ENCODE results near the gene REELD1.

The REELD1 gene

GRCh38 chr4:146238107-146238506, 23.8 kb downstream of the REELD1 start:
- no peak overlapping the region for H3K27ac ChIP-seq (ENCODE audit: low read depth, low read length)
- H3K4me2 ChIP-seq (ENCODE audit: low read length), result no peak overlapping the region
- peaks cover 0 to 3% of the 10 kb centered on the region in 2 experiments for H3K4me1 ChIP-seq (ENCODE audit: control insufficient read depth in 1 of 2, insufficient read depth in 2 of 2, low read length in 2 of 2)
- no peak overlapping the region for H3K9ac ChIP-seq (ENCODE audit: low read length)
- H3K79me1 ChIP-seq (ENCODE audit: low read length), result no peaks in the 10 kb centered on the region
- H2BK12ac ChIP-seq (ENCODE audit: low read length), result no peak overlapping the region
- H2AK5ac ChIP-seq (ENCODE audit: low read length), result no peak overlapping the region
- WGBS (ENCODE audit: extremely low coverage, insufficient coverage, insufficient read length), result no CpG with 5 or more reads among the region's 3 CpGs
- no peaks in the 10 kb centered on the region for H3K27me3 ChIP-seq (ENCODE audit: insufficient read depth, low read length)
- no peaks in the 10 kb centered on the region for H3K9me3 ChIP-seq (ENCODE audit: insufficient read depth, low read depth, low read length)
- no peak overlapping the region for H2BK120ac ChIP-seq (ENCODE audit: insufficient read depth, low read length, poor library complexity)
- H2AFZ ChIP-seq (ENCODE audit: insufficient read depth, low read length, poor library complexity), result no peak overlapping the region
- H3K14ac ChIP-seq (ENCODE audit: low read length), result no peak overlapping the region
- no peak for DNase-seq
- no peak overlapping the region for H4K91ac ChIP-seq (ENCODE audit: low read depth, low read length)
- H3K23ac ChIP-seq (ENCODE audit: low read length), result no peak overlapping the region
- no peak overlapping the region for H3K4ac ChIP-seq (ENCODE audit: low read depth, low read length)
- no peak overlapping the region for H4K8ac ChIP-seq (ENCODE audit: low read depth, low read length)
- no peaks in the 10 kb centered on the region for H3K36me3 ChIP-seq (ENCODE audit: control insufficient read depth in 1 of 2, insufficient read depth in 2 of 2, low read length in 2 of 2)
- H3K18ac ChIP-seq (ENCODE audit: low read length), result no peak overlapping the region
- H2BK5ac ChIP-seq (ENCODE audit: low read depth, low read length, poor library complexity), result no peak overlapping the region
- H3K79me2 ChIP-seq (ENCODE audit: control insufficient read depth, insufficient read depth, low read length, poor library complexity), result no peaks in the 10 kb centered on the region
- no peak overlapping the region for H4K12ac ChIP-seq (ENCODE audit: low read depth, low read length)
- H3K4me3 ChIP-seq (ENCODE audit: low read depth, low read length), result no peak overlapping the region

DNA sequence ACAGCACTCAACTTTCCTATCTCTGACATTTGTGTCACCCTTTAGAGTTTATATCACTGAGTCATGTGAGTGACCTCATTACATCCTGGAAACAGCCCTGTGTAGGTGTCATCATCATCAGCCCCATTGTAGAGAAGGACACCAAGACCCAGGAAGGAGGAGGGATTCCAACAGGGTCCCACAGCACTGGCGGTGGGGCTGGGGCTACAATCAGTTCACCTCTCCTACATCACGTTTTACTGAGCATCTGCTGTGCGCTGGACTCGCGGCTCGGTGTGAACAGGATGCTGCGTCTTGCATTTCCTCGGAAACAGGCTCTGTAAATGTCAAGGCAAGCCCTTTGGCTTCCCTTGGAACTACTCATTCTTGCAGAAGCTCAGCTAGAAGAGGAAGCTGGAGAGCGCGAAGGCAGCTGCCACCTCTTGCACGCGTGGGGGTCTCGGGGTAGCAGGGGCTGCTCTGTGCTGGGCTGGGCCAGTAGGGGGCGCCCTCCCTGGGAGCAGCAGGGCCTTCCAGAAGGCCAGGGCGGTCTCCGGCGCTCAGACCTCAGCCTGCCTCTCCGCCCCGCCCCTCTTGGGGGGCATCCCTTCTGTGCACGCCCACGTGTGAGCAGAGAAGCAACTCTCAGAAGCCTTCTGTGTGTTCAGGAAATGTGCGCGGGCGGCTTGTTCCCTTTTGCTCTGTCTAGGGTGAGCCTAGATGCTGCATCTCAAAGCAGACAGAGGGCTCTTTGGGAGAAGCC, 29.0 kb downstream of the REELD1 start:
- Histone ChIP-seq H3K27ac (ENCODE audit: low read depth, low read length) (no peak overlapping the region), H3K4me1 (ENCODE audit: control insufficient read depth in 1 of 2, insufficient read depth in 2 of 2, low read length in 2 of 2) (peaks cover 2 to 3% of the 10 kb centered on the region in 2 experiments), H2AFZ (ENCODE audit: insufficient read depth, low read length, poor library complexity) (no peak overlapping the region), H3K18ac (ENCODE audit: low read length) (no peak overlapping the region), H2BK12ac (ENCODE audit: low read length) (no peak overlapping the region), H3K4me2 (ENCODE audit: low read length) (no peak overlapping the region), H3K9me3 (ENCODE audit: insufficient read depth, low read depth, low read length) (no peaks in the 10 kb centered on the region), H4K91ac (ENCODE audit: low read depth, low read length) (no peak overlapping the region), H3K27me3 (ENCODE audit: insufficient read depth, low read length) (no peaks in the 10 kb centered on the region), H3K4me3 (ENCODE audit: low read depth, low read length) (no peak overlapping the region), H3K4ac (ENCODE audit: low read depth, low read length) (no peak overlapping the region), H4K12ac (ENCODE audit: low read depth, low read length) (peak overlapping the region; percentile 21), H3K79me2 (ENCODE audit: control insufficient read depth, insufficient read depth, low read length, poor library complexity) (no peaks in the 10 kb centered on the region), H2AK5ac (ENCODE audit: low read length) (no peak overlapping the region), H2BK5ac (ENCODE audit: low read depth, low read length, poor library complexity) (no peak overlapping the region), H3K79me1 (ENCODE audit: low read length) (no peaks in the 10 kb centered on the region), H2BK120ac (ENCODE audit: insufficient read depth, low read length, poor library complexity) (no peak overlapping the region), H4K8ac (ENCODE audit: low read depth, low read length) (no peak overlapping the region), H3K9ac (ENCODE audit: low read length) (no peak overlapping the region), H3K14ac (ENCODE audit: low read length) (no peak overlapping the region), H3K36me3 (ENCODE audit: control insufficient read depth in 1 of 2, insufficient read depth in 2 of 2, low read length in 2 of 2) (no peaks in the 10 kb centered on the region), H3K23ac (ENCODE audit: low read length) (no peak overlapping the region)
- no CpG with 5 or more reads among the region's 24 CpGs for WGBS (ENCODE audit: extremely low coverage, insufficient coverage, insufficient read length)
- peak in 1 of 2 donors; percentile 43 for DNase-seq

- Histone ChIP-seq H4K12ac (ENCODE audit: low read depth, low read length) (peak overlapping the region; percentile 21), H3K23ac (ENCODE audit: low read length) (no peak overlapping the region), H3K4me1 (ENCODE audit: control insufficient read depth in 1 of 2, insufficient read depth in 2 of 2, low read length in 2 of 2) (peaks cover 2 to 3% of the 10 kb centered on the region in 2 experiments), H2BK120ac (ENCODE audit: insufficient read depth, low read length, poor library complexity) (no peak overlapping the region), H3K9me3 (ENCODE audit: insufficient read depth, low read depth, low read length) (no peaks in the 10 kb centered on the region), H3K4ac (ENCODE audit: low read depth, low read length) (no peak overlapping the region), H4K8ac (ENCODE audit: low read depth, low read length) (no peak overlapping the region), H2AK5ac (ENCODE audit: low read length) (no peak overlapping the region), H2BK12ac (ENCODE audit: low read length) (no peak overlapping the region), H3K14ac (ENCODE audit: low read length) (no peak overlapping the region), H3K9ac (ENCODE audit: low read length) (no peak overlapping the region), H3K4me3 (ENCODE audit: low read depth, low read length) (no peak overlapping the region), H3K27ac (ENCODE audit: low read depth, low read length) (no peak overlapping the region), H3K36me3 (ENCODE audit: control insufficient read depth in 1 of 2, insufficient read depth in 2 of 2, low read length in 2 of 2) (no peaks in the 10 kb centered on the region), H4K91ac (ENCODE audit: low read depth, low read length) (no peak overlapping the region), H3K18ac (ENCODE audit: low read length) (no peak overlapping the region), H3K4me2 (ENCODE audit: low read length) (no peak overlapping the region), H3K79me2 (ENCODE audit: control insufficient read depth, insufficient read depth, low read length, poor library complexity) (no peaks in the 10 kb centered on the region), H2BK5ac (ENCODE audit: low read depth, low read length, poor library complexity) (no peak overlapping the region), H2AFZ (ENCODE audit: insufficient read depth, low read length, poor library complexity) (no peak overlapping the region), H3K79me1 (ENCODE audit: low read length) (no peaks in the 10 kb centered on the region), H3K27me3 (ENCODE audit: insufficient read depth, low read length) (no peaks in the 10 kb centered on the region)
- no CpG with 5 or more reads among the region's 17 CpGs for WGBS (ENCODE audit: extremely low coverage, insufficient coverage, insufficient read length)
- DNase-seq, result no peak
Measured at GRCh38 chr4:146243883-146244277, 29.5 kb downstream of the REELD1 start.

- Histone ChIP-seq H4K91ac (ENCODE audit: low read depth, low read length) (no peak overlapping the region), H3K18ac (ENCODE audit: low read length) (no peak overlapping the region), H3K4ac (ENCODE audit: low read depth, low read length) (no peak overlapping the region), H3K4me3 (ENCODE audit: low read depth, low read length) (no peak overlapping the region), H3K9me3 (ENCODE audit: insufficient read depth, low read depth, low read length) (no peaks in the 10 kb centered on the region), H3K9ac (ENCODE audit: low read length) (no peak overlapping the region), H3K27ac (ENCODE audit: low read depth, low read length) (no peak overlapping the region), H3K27me3 (ENCODE audit: insufficient read depth, low read length) (no peaks in the 10 kb centered on the region), H3K4me2 (ENCODE audit: low read length) (no peak overlapping the region), H3K4me1 (ENCODE audit: control insufficient read depth in 1 of 2, insufficient read depth in 2 of 2, low read length in 2 of 2) (peaks cover 2 to 3% of the 10 kb centered on the region in 2 experiments), H3K79me2 (ENCODE audit: control insufficient read depth, insufficient read depth, low read length, poor library complexity) (no peaks in the 10 kb centered on the region), H3K36me3 (ENCODE audit: control insufficient read depth in 1 of 2, insufficient read depth in 2 of 2, low read length in 2 of 2) (no peaks in the 10 kb centered on the region), H4K12ac (ENCODE audit: low read depth, low read length) (no peak overlapping the region), H3K14ac (ENCODE audit: low read length) (no peak overlapping the region), H2BK5ac (ENCODE audit: low read depth, low read length, poor library complexity) (no peak overlapping the region), H2BK120ac (ENCODE audit: insufficient read depth, low read length, poor library complexity) (no peak overlapping the region), H4K8ac (ENCODE audit: low read depth, low read length) (no peak overlapping the region), H2AK5ac (ENCODE audit: low read length) (no peak overlapping the region), H2AFZ (ENCODE audit: insufficient read depth, low read length, poor library complexity) (no peak overlapping the region), H3K23ac (ENCODE audit: low read length) (no peak overlapping the region), H2BK12ac (ENCODE audit: low read length) (no peak overlapping the region), H3K79me1 (ENCODE audit: low read length) (no peaks in the 10 kb centered on the region)
- no CpG with 5 or more reads among the region's 9 CpGs for WGBS (ENCODE audit: extremely low coverage, insufficient coverage, insufficient read length)
- peak; percentile 72 to 73 for DNase-seq
Measured at GRCh38 chr4:146244496-146244895, 30.2 kb downstream of the REELD1 start.
